Measurements from ENCODE around the gene XXYLT1. TPM values are rescaled to one million over a fixed set of nuclear protein-coding genes. Genes with fewer than 3 reads are reported as not detected.
A peak's percentile ranks its signal among the peaks of the same experiment; 100 is the strongest.

XXYLT1 gene
- total and polyA plus RNA-seq, 9 of the 15 experiments (the other 6 are each of a cell fraction or from before 2014, with no cell fraction given), result 1.9 to 18.9 (median 15.0) TPM

DNA sequence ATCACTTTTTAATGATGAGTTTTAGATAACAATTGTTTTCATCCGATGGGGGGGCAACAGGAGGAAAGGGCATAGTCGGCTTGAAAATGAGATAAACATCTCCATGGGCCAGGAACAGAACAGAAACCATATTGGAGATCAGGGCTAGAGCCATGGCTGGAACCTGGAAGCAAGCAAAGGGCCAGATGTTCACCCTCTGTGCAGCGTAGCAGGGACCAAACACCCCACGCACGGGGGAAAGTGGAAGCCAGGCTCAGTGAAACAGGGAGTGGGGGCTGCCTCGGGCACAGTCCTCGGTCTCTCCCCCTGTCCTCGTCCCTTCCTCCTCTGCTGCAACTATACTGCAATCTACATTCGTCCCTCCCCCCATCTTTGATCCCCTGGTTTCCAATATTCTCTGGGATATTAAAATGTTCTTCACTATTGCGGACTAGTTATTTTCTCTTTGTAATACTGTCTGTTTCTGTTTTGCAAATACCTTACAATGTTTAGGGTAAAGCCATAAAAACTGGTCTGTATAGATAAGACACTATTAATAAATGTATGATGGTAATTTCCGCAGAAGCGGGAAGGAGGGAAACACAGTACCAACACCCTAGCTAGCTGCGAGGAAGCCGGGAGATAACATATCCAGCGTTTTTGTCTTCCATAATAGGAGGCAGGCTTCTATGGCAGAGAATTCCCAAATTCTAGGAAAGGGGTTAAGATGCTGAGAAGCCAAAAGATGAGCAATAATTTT lies 121.5 kb downstream of the XXYLT1 start (continued):
- TF ChIP-seq EZH2 (IDR thresholded peaks at IDR 0.05; ENCODE audit: borderline replicate concordance, low read depth, low read length) (no peak), ZFP91 (CRISPR knock-in tag; IDR thresholded peaks at IDR 0.05) (no peak), CBFB (CRISPR knock-in tag; IDR thresholded peaks at IDR 0.05) (no peak), CREB1 (IDR thresholded peaks at IDR 0.05) (no peak), CREB1 (CRISPR knock-in tag; IDR thresholded peaks at IDR 0.05) (no peak), IFI16 (CRISPR knock-in tag; IDR thresholded peaks at IDR 0.05) (peak; percentile 77), ETV1 (tag; conservative IDR thresholded peaks at IDR 0.05; ENCODE audit: low read depth) (peak; percentile 55), E4F1 (CRISPR knock-in tag; IDR thresholded peaks at IDR 0.05; ENCODE audit: borderline replicate concordance) (no peak), GATAD2B (IDR thresholded peaks at IDR 0.05; ENCODE audit: borderline replicate concordance) (no peak), POLR2AphosphoS2 (IDR thresholded peaks at IDR 0.05; ENCODE audit: low read length) (no peak), ZNF12 (CRISPR knock-in tag; IDR thresholded peaks at IDR 0.05) (no peak), NBN (IDR thresholded peaks at IDR 0.05; ENCODE audit: low read depth) (no peak), ZNF785 (CRISPR knock-in tag; IDR thresholded peaks at IDR 0.05) (no peak), MXI1 (IDR thresholded peaks at IDR 0.05; ENCODE audit: low read depth, low read length) (no peak)
- TF ChIP-seq, protein P1, sequence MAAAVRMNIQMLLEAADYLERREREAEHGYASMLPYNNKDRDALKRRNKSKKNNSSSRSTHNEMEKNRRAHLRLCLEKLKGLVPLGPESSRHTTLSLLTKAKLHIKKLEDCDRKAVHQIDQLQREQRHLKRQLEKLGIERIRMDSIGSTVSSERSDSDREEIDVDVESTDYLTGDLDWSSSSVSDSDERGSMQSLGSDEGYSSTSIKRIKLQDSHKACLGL (CRISPR knock-in tag; IDR thresholded peaks at IDR 0.05; ENCODE audit: borderline replicate concordance, poor library complexity, severe bottlenecking), result no peak
- TF ChIP-seq, protein P2, sequence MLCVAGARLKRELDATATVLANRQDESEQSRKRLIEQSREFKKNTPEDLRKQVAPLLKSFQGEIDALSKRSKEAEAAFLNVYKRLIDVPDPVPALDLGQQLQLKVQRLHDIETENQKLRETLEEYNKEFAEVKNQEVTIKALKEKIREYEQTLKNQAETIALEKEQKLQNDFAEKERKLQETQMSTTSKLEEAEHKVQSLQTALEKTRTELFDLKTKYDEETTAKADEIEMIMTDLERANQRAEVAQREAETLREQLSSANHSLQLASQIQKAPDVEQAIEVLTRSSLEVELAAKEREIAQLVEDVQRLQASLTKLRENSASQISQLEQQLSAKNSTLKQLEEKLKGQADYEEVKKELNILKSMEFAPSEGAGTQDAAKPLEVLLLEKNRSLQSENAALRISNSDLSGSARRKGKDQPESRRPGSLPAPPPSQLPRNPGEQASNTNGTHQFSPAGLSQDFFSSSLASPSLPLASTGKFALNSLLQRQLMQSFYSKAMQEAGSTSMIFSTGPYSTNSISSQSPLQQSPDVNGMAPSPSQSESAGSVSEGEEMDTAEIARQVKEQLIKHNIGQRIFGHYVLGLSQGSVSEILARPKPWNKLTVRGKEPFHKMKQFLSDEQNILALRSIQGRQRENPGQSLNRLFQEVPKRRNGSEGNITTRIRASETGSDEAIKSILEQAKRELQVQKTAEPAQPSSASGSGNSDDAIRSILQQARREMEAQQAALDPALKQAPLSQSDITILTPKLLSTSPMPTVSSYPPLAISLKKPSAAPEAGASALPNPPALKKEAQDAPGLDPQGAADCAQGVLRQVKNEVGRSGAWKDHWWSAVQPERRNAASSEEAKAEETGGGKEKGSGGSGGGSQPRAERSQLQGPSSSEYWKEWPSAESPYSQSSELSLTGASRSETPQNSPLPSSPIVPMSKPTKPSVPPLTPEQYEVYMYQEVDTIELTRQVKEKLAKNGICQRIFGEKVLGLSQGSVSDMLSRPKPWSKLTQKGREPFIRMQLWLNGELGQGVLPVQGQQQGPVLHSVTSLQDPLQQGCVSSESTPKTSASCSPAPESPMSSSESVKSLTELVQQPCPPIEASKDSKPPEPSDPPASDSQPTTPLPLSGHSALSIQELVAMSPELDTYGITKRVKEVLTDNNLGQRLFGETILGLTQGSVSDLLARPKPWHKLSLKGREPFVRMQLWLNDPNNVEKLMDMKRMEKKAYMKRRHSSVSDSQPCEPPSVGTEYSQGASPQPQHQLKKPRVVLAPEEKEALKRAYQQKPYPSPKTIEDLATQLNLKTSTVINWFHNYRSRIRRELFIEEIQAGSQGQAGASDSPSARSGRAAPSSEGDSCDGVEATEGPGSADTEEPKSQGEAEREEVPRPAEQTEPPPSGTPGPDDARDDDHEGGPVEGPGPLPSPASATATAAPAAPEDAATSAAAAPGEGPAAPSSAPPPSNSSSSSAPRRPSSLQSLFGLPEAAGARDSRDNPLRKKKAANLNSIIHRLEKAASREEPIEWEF (CRISPR knock-in tag; IDR thresholded peaks at IDR 0.05), result no peak
- TF ChIP-seq, protein P3, sequence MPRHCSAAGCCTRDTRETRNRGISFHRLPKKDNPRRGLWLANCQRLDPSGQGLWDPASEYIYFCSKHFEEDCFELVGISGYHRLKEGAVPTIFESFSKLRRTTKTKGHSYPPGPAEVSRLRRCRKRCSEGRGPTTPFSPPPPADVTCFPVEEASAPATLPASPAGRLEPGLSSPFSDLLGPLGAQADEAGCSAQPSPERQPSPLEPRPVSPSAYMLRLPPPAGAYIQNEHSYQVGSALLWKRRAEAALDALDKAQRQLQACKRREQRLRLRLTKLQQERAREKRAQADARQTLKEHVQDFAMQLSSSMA (CRISPR knock-in tag; IDR thresholded peaks at IDR 0.05), result no peak

All from K562 (cell line).